Measurements from ENCODE around the gene COL6A5. TPM values are rescaled to one million over a fixed set of nuclear protein-coding genes. Genes with fewer than 3 reads are reported as not detected.

The COL6A5 gene
- total RNA-seq, 2 experiments from 2014 or later = not detected

DNA sequence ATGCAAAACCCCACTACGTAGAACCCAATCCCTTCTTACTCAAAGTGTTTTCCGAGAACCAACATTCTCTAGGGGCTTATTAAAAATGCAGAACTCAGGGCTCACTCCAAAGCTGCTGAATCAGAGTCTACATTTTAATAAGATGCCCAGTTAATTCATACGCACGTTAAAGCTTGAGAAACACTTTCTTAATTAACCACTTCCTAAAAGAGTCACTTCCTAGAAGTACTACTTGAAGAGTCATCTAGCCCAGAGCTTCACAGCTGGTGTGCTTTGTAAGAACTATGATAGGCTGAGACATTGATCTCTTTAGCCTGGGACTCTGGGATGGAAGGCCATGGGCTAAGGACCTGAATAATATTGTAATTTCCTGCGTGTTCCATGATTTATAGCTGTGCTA is 9.0 kb downstream of the COL6A5 start:
- CTCF ChIA-PET = no interaction called here
- POLR2A ChIA-PET = no interaction called here
- Mint-ChIP-seq H3K9me3 (no peaks in the 10 kb centered on the region), H3K27me3 (peaks cover 9% of the 10 kb centered on the region), H3K4me1 (peaks cover 2% of the 10 kb centered on the region), H3K4me3 (no peak overlapping the region), H3K36me3 (ENCODE audit: low read depth) (no peaks in the 10 kb centered on the region), H3K27ac (no peak overlapping the region)
- DNase-seq = no peak

DNA sequence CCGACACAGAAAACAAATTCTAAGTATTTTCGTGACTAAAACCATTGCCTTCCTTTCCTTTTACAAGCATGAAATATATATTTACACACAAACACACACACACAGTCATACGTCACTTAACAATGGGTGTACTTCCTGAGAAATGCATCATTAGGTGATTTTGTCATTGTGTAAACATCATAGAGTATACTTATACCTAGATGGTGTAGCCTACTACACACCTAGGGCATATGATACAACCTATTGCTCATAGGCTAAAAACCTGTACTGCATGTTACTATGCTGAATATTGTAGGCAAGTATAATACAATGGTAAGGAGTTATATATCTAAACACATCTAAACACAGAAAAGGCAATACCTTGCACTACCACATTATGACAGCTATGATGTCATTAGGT is 28.6 kb downstream of the COL6A5 start:
- Mint-ChIP-seq H3K27ac (no peak overlapping the region), H3K4me3 (no peak overlapping the region), H3K36me3 (ENCODE audit: low read depth) (no peaks in the 10 kb centered on the region), H3K27me3 (peaks cover 8% of the 10 kb centered on the region), H3K9me3 (no peaks in the 10 kb centered on the region), H3K4me1 (no peaks in the 10 kb centered on the region)
- DNase-seq = no peak
- ChIA-PET POLR2A (no interaction called here), CTCF (no interaction called here)

DNA sequence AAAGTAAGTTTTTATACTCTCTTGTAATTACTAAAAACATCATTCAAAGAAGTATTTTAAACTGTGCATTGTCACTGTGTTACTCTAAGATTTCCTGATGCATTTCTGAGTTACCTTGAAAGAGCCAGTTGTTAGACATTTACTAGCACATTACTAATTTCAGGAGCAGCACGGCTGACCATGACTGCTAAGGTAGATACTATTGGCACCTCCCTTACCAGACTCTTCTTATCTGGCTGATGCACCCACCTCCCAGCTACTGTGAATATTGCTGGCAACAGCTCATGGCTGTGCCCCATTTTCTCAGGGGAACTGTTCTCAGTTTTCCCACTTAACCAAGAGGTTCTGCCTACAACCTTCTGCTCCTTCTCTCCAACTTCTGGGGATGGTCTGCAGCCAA is 29.4 kb downstream of the COL6A5 start:
- no peak overlapping the region for H3K4me3 Mint-ChIP-seq
- CTCF ChIA-PET = interaction anchor here (0.6 kb wide), 1 partner anchor 56 kb away, joined by 3 read pairs; no protein-coding TSS in a partner anchor
- H3K4me1 Mint-ChIP-seq = no peaks in the 10 kb centered on the region
- no peak for DNase-seq
- POLR2A ChIA-PET = no interaction called here
- peaks cover 8% of the 10 kb centered on the region for H3K27me3 Mint-ChIP-seq
- H3K9me3 Mint-ChIP-seq = no peaks in the 10 kb centered on the region
- H3K27ac Mint-ChIP-seq = no peak overlapping the region
- H3K36me3 Mint-ChIP-seq (ENCODE audit: low read depth) = no peaks in the 10 kb centered on the region

DNA sequence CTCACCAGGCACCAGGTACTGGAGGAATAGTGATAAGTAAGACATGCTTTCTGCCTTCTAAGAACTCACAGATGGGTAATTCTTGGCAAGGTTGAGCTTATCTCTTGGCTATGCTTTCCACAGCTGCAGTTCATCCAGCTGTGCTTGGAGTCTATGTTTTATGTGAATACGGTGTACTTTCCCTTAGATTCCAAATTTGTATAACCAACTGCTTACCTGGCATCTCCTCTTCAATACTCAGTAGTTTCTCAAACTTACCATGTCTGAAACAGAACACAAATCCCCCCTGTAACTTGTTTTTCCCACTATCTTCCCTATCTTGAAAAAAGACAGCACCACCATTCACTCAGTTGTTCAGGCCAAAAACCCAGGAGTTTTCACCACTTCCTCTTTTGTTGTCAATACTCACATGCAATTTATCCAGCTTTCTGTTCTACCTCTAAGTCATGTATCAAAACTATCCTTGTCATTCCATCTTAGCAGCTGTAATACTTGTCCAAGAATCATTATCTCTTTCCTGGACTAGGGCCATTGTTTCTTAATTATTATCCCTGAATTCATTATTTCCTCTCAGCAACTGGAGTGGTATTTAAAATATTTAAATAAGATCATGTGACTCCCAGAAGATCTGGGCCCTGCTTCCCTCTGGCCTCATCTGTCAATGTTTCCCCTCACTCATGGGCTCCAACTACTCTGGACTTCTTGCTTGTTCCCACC is 32.6 kb downstream of the COL6A5 start:
- Mint-ChIP-seq H3K27ac (no peak overlapping the region), H3K4me3 (no peak overlapping the region), H3K9me3 (no peaks in the 10 kb centered on the region), H3K27me3 (peaks cover 4% of the 10 kb centered on the region), H3K36me3 (ENCODE audit: low read depth) (no peaks in the 10 kb centered on the region), H3K4me1 (no peaks in the 10 kb centered on the region)
- POLR2A ChIA-PET = no interaction called here
- CTCF ChIA-PET = no interaction called here
- DNase-seq = no peak

DNA sequence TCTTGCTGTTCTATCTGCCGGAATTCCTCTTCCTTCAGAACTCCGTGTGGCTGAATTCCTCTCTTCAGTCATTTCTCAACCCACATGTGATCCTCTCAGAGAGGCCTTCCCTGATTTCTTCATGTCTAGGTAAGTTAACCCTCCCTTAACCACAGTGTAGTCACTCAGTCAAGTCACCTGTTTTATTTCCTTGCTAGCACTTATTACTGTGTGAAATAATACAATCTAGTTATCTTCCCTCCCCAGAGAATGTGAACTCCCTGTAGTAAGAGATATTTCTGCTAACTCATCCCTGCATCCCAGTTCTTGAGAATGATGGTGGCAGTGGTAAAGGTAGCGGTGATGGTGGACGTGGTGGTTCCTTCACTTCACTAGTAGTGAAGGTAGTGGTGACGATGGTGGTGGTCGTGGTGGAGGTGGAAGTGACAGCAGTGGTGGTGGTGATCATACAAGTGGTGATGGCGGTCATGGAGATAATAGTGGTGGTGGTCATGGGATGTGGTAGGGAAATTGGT is 33.3 kb downstream of the COL6A5 start:
- H3K4me1 Mint-ChIP-seq = no peaks in the 10 kb centered on the region
- no peak overlapping the region for H3K4me3 Mint-ChIP-seq
- CTCF ChIA-PET = no interaction called here

DNA sequence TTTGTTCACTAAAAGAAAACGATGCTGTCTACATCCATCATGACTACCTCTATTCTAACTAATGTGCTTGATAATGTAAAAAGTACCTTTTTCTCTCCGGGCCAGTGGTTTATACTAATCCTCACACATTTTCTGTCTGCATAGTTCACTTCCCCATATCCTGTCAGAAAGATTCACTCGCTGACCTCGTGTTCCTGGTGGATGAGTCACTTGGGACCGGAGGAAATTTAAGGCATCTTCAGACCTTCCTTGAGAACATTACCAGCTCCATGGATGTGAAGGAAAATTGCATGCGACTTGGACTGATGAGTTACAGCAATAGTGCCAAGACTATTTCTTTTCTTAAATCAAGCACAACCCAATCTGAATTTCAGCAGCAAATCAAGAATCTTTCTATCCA is 33.8 kb downstream of the COL6A5 start:
- peaks cover 4% of the 10 kb centered on the region for H3K27me3 Mint-ChIP-seq
- H3K36me3 Mint-ChIP-seq (ENCODE audit: low read depth) = no peaks in the 10 kb centered on the region
- H3K4me1 Mint-ChIP-seq = no peaks in the 10 kb centered on the region
- no peak overlapping the region for H3K27ac Mint-ChIP-seq
- POLR2A ChIA-PET = no interaction called here
- no peak overlapping the region for H3K4me3 Mint-ChIP-seq
- CTCF ChIA-PET = no interaction called here
- DNase-seq = no peak
- no peaks in the 10 kb centered on the region for H3K9me3 Mint-ChIP-seq

More for the DNA sequence above, 33.3 kb downstream of the COL6A5 start:
- POLR2A ChIA-PET = no interaction called here
- H3K27ac Mint-ChIP-seq = no peak overlapping the region
- DNase-seq = no peak
- H3K27me3 Mint-ChIP-seq = peaks cover 4% of the 10 kb centered on the region
- no peaks in the 10 kb centered on the region for H3K9me3 Mint-ChIP-seq
- H3K36me3 Mint-ChIP-seq (ENCODE audit: low read depth) = no peaks in the 10 kb centered on the region

DNA sequence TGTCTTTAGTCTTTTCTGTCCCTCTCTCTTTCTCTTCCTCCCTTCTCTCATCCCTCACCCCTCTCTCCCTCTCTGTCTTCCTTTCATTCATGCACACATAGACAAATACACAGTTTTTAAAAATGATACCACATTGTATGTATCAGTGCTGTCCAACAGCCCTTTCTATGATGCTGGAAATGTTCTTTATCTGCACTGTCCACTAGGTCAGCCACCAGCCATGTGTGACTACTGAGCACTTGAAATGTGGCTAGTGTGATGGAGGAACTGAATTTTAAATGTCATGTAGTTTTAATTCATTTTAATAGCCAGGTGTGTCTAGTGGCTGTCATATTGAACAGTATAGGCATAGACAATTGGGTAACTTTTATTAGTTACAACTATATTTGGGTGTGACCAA is 34.9 kb downstream of the COL6A5 start:
- POLR2A ChIA-PET = no interaction called here
- no peaks in the 10 kb centered on the region for H3K4me1 Mint-ChIP-seq
- H3K27me3 Mint-ChIP-seq = peaks cover 4% of the 10 kb centered on the region
- no peak for DNase-seq
- H3K4me3 Mint-ChIP-seq = no peak overlapping the region
- no peak overlapping the region for H3K27ac Mint-ChIP-seq
- no peaks in the 10 kb centered on the region for H3K9me3 Mint-ChIP-seq
- CTCF ChIA-PET = no interaction called here
- no peaks in the 10 kb centered on the region for H3K36me3 Mint-ChIP-seq (ENCODE audit: low read depth)

DNA sequence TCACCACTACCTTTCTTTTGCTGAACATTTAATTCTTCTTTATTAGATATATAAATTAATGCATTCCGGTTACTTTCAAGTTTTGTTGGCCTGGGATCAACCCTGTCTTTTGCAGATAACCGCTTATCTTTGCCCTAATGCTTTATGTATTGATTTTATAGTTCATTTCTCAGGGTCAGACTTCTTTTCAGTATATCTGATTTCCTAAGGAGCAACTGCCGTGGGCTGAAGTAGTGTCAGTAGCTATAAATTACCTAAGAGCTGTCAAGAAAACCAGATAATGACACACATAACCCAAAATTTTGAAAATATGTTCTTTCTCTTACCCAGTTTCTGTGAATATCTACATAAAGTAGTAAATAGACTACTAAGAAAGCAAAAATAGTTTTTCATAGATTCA is 38.0 kb downstream of the COL6A5 start:
- Mint-ChIP-seq H3K4me1 (no peaks in the 10 kb centered on the region), H3K27me3 (peaks cover 6% of the 10 kb centered on the region), H3K4me3 (no peak overlapping the region), H3K9me3 (no peaks in the 10 kb centered on the region), H3K27ac (no peak overlapping the region), H3K36me3 (ENCODE audit: low read depth) (no peaks in the 10 kb centered on the region)
- ChIA-PET POLR2A (no interaction called here), CTCF (no interaction called here)
- no peak for DNase-seq

DNA sequence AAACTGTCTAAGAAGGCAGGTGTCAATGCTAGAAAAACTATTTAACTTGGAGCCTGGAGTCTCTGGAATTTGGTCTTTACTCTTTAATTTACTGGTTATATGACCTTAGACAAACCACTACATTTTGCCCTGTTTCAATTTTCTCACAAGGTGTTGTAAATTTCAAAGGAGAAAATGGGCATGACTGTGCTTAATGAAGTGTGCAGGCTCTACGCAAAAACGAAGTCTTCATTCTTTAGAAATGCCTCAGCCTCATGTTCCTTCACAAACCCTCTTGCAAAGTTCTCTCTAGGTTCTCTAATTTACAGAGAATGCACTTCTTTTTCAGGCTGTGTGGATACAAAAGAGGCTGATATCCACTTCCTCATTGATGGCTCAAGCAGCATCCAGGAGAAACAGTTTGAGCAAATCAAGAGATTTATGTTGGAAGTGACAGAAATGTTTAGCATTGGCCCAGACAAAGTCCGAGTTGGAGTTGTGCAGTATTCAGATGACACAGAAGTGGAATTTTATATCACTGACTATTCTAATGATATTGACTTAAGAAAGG is 39.1 kb downstream of the COL6A5 start:
- POLR2A ChIA-PET = no interaction called here

DNA sequence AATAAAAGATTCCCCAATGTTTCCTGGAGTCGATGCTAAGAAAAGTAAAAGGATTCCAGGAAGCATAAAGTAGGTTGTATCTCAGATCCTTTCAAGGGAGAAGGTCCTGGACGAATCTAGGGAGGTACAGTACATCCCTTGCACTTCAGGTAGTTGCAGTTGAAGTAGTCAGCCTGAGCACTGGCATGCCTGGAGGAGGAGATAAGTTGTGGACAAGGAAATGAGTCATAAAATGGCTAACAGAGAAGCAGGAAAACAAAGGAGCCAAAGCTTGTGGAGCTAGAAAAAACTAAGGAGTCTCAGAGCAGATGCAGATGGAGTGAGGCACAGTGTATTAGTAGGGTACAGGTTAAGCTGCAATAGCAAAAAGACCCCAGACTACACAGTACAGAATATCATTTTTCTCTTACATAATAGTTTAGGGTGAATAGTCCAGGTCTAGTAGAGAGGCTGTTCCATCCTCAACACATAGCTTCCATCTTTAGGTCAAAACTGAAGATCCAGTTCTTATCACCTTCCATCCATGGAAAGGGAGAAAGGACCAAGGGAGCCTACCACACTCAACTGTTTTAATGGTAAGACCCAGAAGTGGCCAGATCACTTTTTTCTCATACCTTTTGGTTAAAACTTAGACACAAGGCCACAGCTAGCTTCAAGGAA is 41.3 kb downstream of the COL6A5 start:
- no peaks in the 10 kb centered on the region for H3K9me3 Mint-ChIP-seq
- CTCF ChIA-PET = no interaction called here
- no peaks in the 10 kb centered on the region for H3K4me1 Mint-ChIP-seq
- no peak for DNase-seq
- H3K36me3 Mint-ChIP-seq (ENCODE audit: low read depth) = no peaks in the 10 kb centered on the region
- POLR2A ChIA-PET = no interaction called here
- no peak overlapping the region for H3K4me3 Mint-ChIP-seq
- H3K27ac Mint-ChIP-seq = no peak overlapping the region
- H3K27me3 Mint-ChIP-seq = peaks cover 6% of the 10 kb centered on the region

More for the DNA sequence above, 39.1 kb downstream of the COL6A5 start:
- Mint-ChIP-seq H3K4me1 (no peaks in the 10 kb centered on the region), H3K27me3 (peaks cover 6% of the 10 kb centered on the region), H3K4me3 (no peak overlapping the region), H3K36me3 (ENCODE audit: low read depth) (no peaks in the 10 kb centered on the region), H3K27ac (no peak overlapping the region), H3K9me3 (no peaks in the 10 kb centered on the region)
- no peak for DNase-seq
- CTCF ChIA-PET = no interaction called here

DNA sequence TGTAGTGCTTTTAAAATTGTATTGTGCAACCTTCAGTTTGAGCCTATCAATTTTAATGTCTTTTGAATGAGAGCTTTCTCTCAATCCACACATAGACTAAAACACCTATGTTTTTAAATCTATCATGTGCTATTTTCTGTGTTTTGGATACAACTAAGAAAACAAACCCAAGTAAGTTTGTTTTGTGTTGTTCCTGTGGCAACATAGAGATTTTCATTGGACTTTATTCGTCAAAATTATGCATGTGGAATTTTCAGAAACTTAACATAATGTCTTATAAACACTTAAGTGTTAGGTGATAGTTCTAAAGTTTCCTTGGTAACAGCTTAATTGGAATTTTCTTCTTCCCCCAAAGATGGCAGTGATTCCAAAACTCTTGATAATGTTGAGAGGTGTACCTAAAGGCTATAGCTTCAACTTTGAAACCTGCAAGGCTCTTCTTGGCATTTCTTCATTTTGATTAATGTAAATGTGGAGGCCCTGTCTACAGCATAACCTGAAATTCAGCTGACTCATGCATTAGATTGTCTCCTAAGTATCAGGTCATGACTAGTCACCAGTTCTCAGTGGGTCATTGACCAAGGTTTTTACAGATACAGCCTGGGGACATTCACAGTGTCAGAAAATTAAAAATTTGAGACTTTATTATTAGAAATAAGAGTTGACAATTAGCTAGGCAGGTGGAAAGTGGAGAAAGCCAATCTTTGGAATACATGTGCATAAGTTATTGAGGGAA is 44.4 kb downstream of the COL6A5 start:
- no peak overlapping the region for H3K4me3 Mint-ChIP-seq
- no peak overlapping the region for H3K27ac Mint-ChIP-seq
- no peaks in the 10 kb centered on the region for H3K9me3 Mint-ChIP-seq
- H3K4me1 Mint-ChIP-seq = no peaks in the 10 kb centered on the region
- CTCF ChIA-PET = interaction anchor here (0.6 kb wide), 1 partner anchor 9 kb away, joined by 3 read pairs; no protein-coding TSS in a partner anchor
- DNase-seq = no peak
- peaks cover 2% of the 10 kb centered on the region for H3K27me3 Mint-ChIP-seq
- no peaks in the 10 kb centered on the region for H3K36me3 Mint-ChIP-seq (ENCODE audit: low read depth)
- POLR2A ChIA-PET = no interaction called here

DNA sequence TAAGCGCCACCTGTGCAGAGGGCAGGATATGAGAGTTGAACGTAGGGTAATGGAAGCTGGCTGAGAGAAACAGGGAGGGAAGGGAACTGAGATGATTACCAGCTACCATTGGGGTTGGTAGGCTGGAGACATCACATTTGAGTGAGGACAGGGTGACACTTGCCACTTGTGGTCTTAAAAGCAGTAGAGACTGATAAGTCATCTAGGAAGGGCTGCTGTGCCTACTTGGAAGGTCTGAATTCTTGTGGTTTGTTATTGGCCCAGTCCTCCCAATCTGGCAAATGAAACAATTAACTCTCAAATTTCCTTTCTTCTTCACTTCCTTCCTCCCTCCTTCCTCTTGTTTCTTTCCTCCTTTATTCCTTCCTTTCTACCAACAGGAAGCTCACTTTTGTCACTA is 46.8 kb downstream of the COL6A5 start:
- DNase-seq = no peak
- Mint-ChIP-seq H3K36me3 (ENCODE audit: low read depth) (no peaks in the 10 kb centered on the region), H3K27me3 (peaks cover 2% of the 10 kb centered on the region), H3K4me3 (no peak overlapping the region), H3K9me3 (no peaks in the 10 kb centered on the region), H3K4me1 (no peaks in the 10 kb centered on the region), H3K27ac (no peak overlapping the region)
- ChIA-PET POLR2A (no interaction called here), CTCF (no interaction called here)

DNA sequence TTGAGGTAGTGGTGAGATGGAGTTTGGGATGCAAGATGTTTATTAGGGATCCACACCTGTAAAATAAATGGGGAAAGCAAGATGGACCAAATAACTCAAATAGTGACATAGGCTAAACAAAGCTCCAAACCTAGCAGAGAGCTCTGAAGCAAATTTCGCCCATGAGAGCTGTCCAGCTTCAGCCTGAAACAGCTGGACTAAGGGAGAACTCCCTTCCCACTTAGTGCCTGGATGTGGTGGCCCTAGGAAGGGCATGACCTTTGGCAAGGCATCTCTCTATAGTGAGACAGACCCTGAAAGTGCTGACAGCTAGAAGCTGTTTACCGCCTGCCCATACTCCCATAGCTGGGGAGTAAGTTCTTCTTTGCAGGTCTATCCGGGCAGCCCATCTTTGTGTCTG is 48.1 kb downstream of the COL6A5 start:
- no peak overlapping the region for H3K4me3 Mint-ChIP-seq
- no peaks in the 10 kb centered on the region for H3K36me3 Mint-ChIP-seq (ENCODE audit: low read depth)
- no peak overlapping the region for H3K27ac Mint-ChIP-seq
- peaks cover 2% of the 10 kb centered on the region for H3K27me3 Mint-ChIP-seq
- ChIA-PET CTCF (no interaction called here), POLR2A (no interaction called here)
- H3K9me3 Mint-ChIP-seq = no peaks in the 10 kb centered on the region
- no peaks in the 10 kb centered on the region for H3K4me1 Mint-ChIP-seq
- no peak for DNase-seq
